PC-3 (cell line): ENCODE measurements around the gene WDR62.

ENCODE experiments used
- EZH2 ChIP-seq: fragments of 300-600 bp; sonication (generic); IDR thresholded peaks from one replicate; pipeline ENCODE4 v1.6.1; 2017; ENCODE audit warnings: antibody characterized with exemption, mild to moderate bottlenecking, low read length; ENCODE audit not compliant: unreplicated experiment
- EZH2phosphoT487 ChIP-seq: fragments of 300-600 bp; sonication (generic); IDR thresholded peaks from 2 replicates; pipeline ENCODE4 v1.6.1; 2018; ENCODE audit warnings: mild to moderate bottlenecking, antibody characterized with exemption, low read length, borderline replicate concordance
- TF ChIP-seq, protein P1 (sequence below): fragments of 300-600 bp; sonication (generic); conservative IDR thresholded peaks from 2 replicates; pipeline ENCODE4 v1.5.1; 2017; ENCODE audit warnings: antibody characterized with exemption, low read depth, mild to moderate bottlenecking, low read length

GRCh38 chr19:36009633-36010379, 44.9 kb upstream of the WDR62 start:
- TF ChIP-seq, protein P1, sequence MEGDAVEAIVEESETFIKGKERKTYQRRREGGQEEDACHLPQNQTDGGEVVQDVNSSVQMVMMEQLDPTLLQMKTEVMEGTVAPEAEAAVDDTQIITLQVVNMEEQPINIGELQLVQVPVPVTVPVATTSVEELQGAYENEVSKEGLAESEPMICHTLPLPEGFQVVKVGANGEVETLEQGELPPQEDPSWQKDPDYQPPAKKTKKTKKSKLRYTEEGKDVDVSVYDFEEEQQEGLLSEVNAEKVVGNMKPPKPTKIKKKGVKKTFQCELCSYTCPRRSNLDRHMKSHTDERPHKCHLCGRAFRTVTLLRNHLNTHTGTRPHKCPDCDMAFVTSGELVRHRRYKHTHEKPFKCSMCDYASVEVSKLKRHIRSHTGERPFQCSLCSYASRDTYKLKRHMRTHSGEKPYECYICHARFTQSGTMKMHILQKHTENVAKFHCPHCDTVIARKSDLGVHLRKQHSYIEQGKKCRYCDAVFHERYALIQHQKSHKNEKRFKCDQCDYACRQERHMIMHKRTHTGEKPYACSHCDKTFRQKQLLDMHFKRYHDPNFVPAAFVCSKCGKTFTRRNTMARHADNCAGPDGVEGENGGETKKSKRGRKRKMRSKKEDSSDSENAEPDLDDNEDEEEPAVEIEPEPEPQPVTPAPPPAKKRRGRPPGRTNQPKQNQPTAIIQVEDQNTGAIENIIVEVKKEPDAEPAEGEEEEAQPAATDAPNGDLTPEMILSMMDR, result no peak
- no peak for TF ChIP-seq EZH2phosphoT487
- TF ChIP-seq EZH2, result no peak
